NCI-H2196 (cell line): Measurements from ENCODE around the gene ZGLP1.
A peak's percentile ranks its signal among the peaks of the same experiment; 100 is the strongest.

Experiments
- DNase-seq: peaks from one replicate; lab custom pipeline; 2025; ENCODE audit not compliant: unreplicated experiment; lab: John Stamatoyannopoulos, UW

ZGLP1 gene

GRCh38 chr19:10328558-10329429 lies 19.2 kb upstream of the ZGLP1 start:
- DNase-seq, result no peak

DNA sequence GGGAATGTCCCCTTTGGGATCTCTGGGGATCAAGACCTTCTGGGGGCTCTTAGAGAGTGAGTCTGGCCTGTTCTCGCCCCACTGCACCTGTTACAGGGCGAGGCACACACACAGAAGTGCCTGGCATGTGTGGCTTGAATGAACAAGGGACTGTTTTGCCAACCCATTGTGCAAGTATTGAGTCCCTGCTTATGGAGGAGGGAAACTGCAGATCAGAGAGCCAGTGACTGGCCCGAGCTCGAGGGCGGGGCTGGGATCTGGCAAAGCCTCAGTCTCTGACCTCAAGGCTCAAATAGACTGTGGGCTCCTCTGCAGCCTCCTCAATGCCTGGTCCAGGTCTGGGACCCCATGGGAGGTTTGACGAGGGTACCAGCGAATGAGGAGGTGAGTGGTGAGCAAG lies 18.2 kb upstream of the ZGLP1 start:
- DNase-seq, result no peak

GRCh38 chr19:10325732-10326131 lies 16.1 kb upstream of the ZGLP1 start:
- DNase-seq, result no peak

- DNase-seq, result no peak
Measured at GRCh38 chr19:10321874-10322835, 12.5 kb upstream of the ZGLP1 start.

DNA sequence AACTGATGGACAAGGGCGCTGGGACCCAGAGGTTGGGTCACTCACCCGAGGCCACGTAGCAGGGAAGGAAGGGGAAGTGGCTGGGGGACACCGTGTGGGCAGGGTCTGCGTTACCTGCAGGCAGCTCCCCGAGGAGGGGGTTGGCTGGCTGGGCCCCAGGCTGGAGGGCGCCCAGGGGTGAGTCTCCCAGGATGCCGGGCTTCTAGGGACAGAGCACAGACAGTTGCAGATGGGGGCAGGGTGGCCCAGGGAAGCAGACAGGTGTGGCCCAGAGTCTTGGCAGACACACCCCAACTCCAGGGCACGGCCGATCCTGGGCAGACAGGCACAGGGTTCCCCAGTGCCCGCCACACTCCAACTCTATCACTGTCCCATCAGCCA lies 11.8 kb upstream of the ZGLP1 start:
- DNase-seq, result no peak

GRCh38 chr19:10320602-10321416 lies 11.2 kb upstream of the ZGLP1 start:
- DNase-seq, result no peak

GRCh38 chr19:10318807-10319682 lies 9.4 kb upstream of the ZGLP1 start:
- DNase-seq, result no peak

GRCh38 chr19:10317857-10318462 lies 8.3 kb upstream of the ZGLP1 start:
- no peak for DNase-seq

DNA sequence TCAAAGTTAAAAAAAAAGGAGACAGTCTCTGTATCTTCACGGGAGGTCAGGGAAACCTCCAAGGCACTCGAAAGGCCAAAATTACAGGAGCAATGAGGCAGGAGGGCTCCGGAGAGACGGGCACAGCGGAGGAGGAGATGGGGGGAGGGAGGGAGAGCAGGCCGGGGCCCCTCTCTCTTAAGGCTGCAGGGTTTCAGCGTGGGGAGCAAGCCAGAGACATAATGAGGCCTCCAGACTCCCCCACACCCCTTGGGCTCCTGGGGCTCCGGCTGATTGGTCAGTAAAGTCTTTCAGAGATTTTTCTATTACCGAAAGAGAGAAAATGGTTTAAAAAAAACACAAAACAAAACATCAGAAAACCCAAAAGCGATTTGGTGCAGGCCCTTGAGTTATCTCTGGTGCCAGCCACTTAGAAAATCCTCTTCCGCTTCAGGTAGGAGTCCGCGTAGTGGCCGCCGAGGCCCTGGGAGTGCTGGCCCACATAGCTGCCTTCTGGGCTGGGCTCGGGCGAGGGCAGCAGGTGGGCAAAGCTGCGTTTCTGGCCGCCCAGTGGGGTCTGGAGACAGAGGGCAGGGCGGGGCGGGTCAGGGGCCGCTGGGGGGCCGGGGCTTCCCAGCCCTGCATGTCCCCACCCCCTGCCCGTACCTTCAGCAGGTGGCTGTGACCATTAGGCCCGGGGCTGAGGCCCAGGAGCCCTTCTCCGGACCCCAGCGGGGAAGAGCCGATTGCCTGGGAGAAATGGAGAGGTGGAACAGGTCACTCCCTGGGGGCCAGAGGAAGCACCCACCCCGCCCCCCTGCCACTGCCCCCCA lies 7.6 kb upstream of the ZGLP1 start:
- no peak for DNase-seq

- DNase-seq, result peak; percentile 44
Measured at GRCh38 chr19:10316229-10317044, 6.8 kb upstream of the ZGLP1 start.

- peak; percentile 93 for DNase-seq
Measured at GRCh38 chr19:10315335-10316214, 6.0 kb upstream of the ZGLP1 start, which contains the start of gene FDX2. FDX2 (minus strand) TSS chr19:10316015; CDS start chr19:10315996, 19 bp downstream.

DNA sequence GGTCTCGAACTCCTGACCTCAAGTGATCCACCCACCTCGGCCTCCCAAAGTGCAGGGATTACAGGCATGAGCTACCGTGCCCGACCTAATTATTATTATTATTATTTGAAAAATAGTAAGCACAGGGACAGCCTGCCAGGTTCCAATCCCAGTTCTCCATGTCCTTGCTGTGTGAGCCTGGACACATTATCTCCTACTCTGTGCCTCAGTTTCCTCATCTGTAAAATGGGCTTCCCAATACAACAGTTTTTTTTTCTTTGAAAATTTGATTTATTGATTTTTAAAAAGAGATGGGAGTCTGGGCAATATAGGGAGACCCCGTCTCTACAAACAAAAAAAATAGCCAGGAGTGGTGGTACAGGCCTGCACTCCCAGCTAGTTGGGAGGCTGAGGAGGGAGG lies 3.3 kb downstream of the ZGLP1 start:
- no peak for DNase-seq

- DNase-seq, result no peak
Measured at GRCh38 chr19:10305139-10305806, 4.3 kb downstream of the ZGLP1 start.

DNA sequence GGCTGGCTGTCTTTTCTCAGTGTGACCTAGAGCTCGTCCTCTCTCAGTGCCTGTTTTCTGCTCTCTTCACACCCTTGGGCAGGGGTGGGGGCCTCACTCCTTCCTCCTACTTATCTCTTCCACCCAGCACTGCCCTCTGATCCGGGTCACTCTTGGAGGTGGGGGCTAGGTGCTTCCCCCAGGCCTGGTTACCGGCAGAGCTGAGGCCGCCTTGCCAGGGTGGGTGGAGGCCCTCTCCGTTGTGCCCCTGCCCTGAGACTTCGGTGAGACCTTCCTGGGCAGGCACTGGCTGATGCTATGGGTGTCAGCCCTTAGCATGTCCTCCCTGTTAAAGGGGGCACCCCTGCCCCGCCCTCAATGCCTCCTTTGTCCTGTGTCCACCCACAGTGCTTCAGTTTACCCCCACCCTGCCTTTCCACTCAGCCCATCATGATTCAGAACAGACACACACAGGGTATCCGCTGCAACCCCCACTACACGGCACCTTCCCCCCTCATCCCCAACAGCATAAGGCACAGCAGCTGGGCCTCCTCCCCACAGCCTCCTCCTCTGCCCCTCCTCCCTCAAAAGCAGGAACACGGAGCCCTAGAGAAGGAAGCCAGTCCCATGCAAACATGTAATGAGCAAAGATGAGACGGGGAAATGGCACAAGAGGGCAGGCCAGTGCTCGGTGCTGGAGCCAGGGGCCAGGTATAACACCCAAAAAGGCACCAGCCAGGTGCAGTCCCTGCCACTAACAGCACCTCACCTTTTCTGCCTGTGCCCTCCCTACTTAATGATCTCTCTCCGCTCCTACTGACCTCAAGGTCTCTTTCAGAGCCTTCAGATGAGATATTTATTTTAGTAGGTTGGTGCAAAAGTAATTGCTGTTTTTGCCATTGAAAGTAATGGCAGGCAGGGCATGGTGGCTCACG lies 9.8 kb downstream of the ZGLP1 start:
- DNase-seq, result no peak

- no peak for DNase-seq
Measured at GRCh38 chr19:10295847-10296591, 13.6 kb downstream of the ZGLP1 start.
